ENCODE results near the gene TNRC18.

GRCh38 chr7:5324961-5325360, 98.7 kb downstream of the TNRC18 start:
- TF ChIP-seq POLR2A (IDR thresholded peaks at IDR 0.05; ENCODE audit: low read length) (no peak), GATA1 (IDR thresholded peaks at IDR 0.05; ENCODE audit: low read depth, low read length) (no peak)
